K562 (cell line): ENCODE results near the gene BBOX1.

Experiments
- CTCF ChIP-seq, 3 experiments: IDR thresholded peaks in 2 of 3; conservative IDR thresholded peaks in 1 of 3; 2 replicates each; pipeline ENCODE4 v1.5.1; 2011 to 2012; ENCODE audit warnings: low read length in 3 of 3, mild to moderate bottlenecking in 3 of 3, control low read depth in 2 of 3, improper control_type of control experiment in 1 of 3, inconsistent platforms in 1 of 3, low read depth in 1 of 3, mixed read lengths in 1 of 3, moderate library complexity in 1 of 3; ENCODE audit not compliant: insufficient read depth in 2 of 3
- E2F5 ChIP-seq: sonication (generic); formaldehyde crosslinking; IDR thresholded peaks from 2 replicates; pipeline ENCODE4 v1.8.0; 2022; ENCODE audit warnings: mild to moderate bottlenecking, missing genetic modification reagents
- EZH2 ChIP-seq: IDR thresholded peaks from 2 replicates; pipeline ENCODE4 v1.6.1; 2012; ENCODE audit warnings: low read depth, mild to moderate bottlenecking, inconsistent platforms, low read length, borderline replicate concordance
- MAX ChIP-seq: sonication (generic); formaldehyde crosslinking; IDR thresholded peaks from 2 replicates; pipeline ENCODE4 v1.9.0; 2022; ENCODE audit warnings: mild to moderate bottlenecking, missing genetic modification reagents
- MTA3 ChIP-seq: fragments of 450-650 bp; formaldehyde crosslinking; IDR thresholded peaks from 2 replicates; pipeline ENCODE4 v1.6.1; 2017; ENCODE audit warnings: mild to moderate bottlenecking, borderline replicate concordance
- MXI1 ChIP-seq: IDR thresholded peaks from 2 replicates; pipeline ENCODE4 v1.6.1; 2011; ENCODE audit warnings: low read depth, mild to moderate bottlenecking, improper control_type of control experiment, low read length
- RAD21 ChIP-seq, 2 experiments: fragments of 250-450 bp in 1 of 2; fragments of 450-650 bp in 1 of 2; sonication (Bioruptor Pico) in 1 of 2; formaldehyde crosslinking in 1 of 2; IDR thresholded peaks in 1 of 2; conservative IDR thresholded peaks in 1 of 2; 2 replicates each; pipeline versions ENCODE4 v1.4.0 to v1.8.0; 2020 to 2022; ENCODE audit warnings: mild to moderate bottlenecking in 2 of 2, moderate library complexity in 1 of 2
- RCOR1 ChIP-seq, 2 experiments: IDR thresholded peaks; 2 replicates each; pipeline ENCODE4 v1.6.1; 2012; ENCODE audit warnings: low read depth in 2 of 2, low read length in 2 of 2, borderline replicate concordance in 1 of 2, improper control_type of control experiment in 1 of 2
- SETDB1 ChIP-seq: IDR thresholded peaks from one replicate; pipeline ENCODE4 v1.6.1; 2012; ENCODE audit warnings: low read length, control low read depth, inconsistent platforms
- SNRNP70 ChIP-seq: fragments of 200-400 bp; formaldehyde crosslinking; optimal IDR thresholded peaks from 2 replicates; pipeline ENCODE3; 2017; ENCODE audit warnings: low read depth, low read length
- ZNF24 ChIP-seq: fragments of 450-650 bp; IDR thresholded peaks from 2 replicates; pipeline ENCODE4 v1.6.1; 2016

- TF ChIP-seq E2F5 (CRISPR knock-in tag) (no peak), SETDB1 (no peak), ZNF24 (no peak), RCOR1 (IDR thresholded peaks at IDR 0.05; ENCODE audit: borderline replicate concordance in 1 of 2, low read depth in 2 of 2, low read length in 2 of 2) (no peak), EZH2 (no peak), SNRNP70 (no peak), MTA3 (no peak), CTCF (IDR thresholded peaks at IDR 0.05 in 2 of 3, conservative IDR thresholded peaks at IDR 0.05 in 1 of 3; ENCODE audit: insufficient read depth in 2 of 3, low read depth in 1 of 3, low read length in 3 of 3) (no peak), MAX (CRISPR knock-in tag) (no peak), RAD21 (CRISPR knock-in tag; conservative IDR thresholded peaks at IDR 0.05 in 1 of 2, IDR thresholded peaks at IDR 0.05 in 1 of 2) (no peak), MXI1 (no peak)
These were observed 26.7 kb upstream of the BBOX1 start for GRCh38 chr11:27013781-27014361.
